Natural killer cell (primary cell): ENCODE data around the gene TMEM87A. TPM values are rescaled to one million over a fixed set of nuclear protein-coding genes. Genes with fewer than 3 reads are reported as not detected.
"Not testable (repeated sequence)": the region's sequence is repeated elsewhere in the genome, so short reads cannot be mapped to it uniquely, and the experiment has no call there.

Experiments used
- ATAC-seq, 3 donors: fragments of 150-1000 bp in 2 of 3; fragments of 200-7000 bp in 1 of 3; cut with Tn5 transposase; 1 replicate in 1 of 3; 2 replicates in 2 of 3; pipeline ENCODE4 v1.10.0; 2021; ENCODE audit warnings: mild to moderate bottlenecking in 2 of 3, moderate library complexity in 2 of 3
- DNase-seq, 2 donors: peaks; one replicate each; pipeline versions ENCODE4 v3.0.0 to v3.0.0-alpha.2; 2013 to 2021; ENCODE audit warnings: mixed read lengths in 1 of 2
- H3K27ac ChIP-seq: one replicate; pipeline ENCODE4 v1.5.1; 2013; ENCODE audit warnings: mild to moderate bottlenecking, low read length
- H3K27me3 ChIP-seq: one replicate; pipeline ENCODE4 v1.6.1; 2013; ENCODE audit warnings: low read length; ENCODE audit not compliant: control insufficient read depth, insufficient read depth
- H3K36me3 ChIP-seq: one replicate; pipeline ENCODE4 v1.6.1; 2013; ENCODE audit warnings: low read length; ENCODE audit not compliant: control insufficient read depth, insufficient read depth
- H3K4me1 ChIP-seq: one replicate; pipeline ENCODE4 v1.6.1; 2013; ENCODE audit warnings: low read length; ENCODE audit not compliant: control insufficient read depth, insufficient read depth
- H3K4me3 ChIP-seq: one replicate; pipeline ENCODE4 v1.5.1; 2013; ENCODE audit warnings: low read length
- H3K9me3 ChIP-seq: one replicate; pipeline ENCODE4 v1.6.1; 2013; ENCODE audit warnings: low read length; ENCODE audit not compliant: control insufficient read depth, insufficient read depth
- H3K27ac Mint-ChIP-seq, 2 donors: one replicate each; pipeline ENCODE4 v1.8.0; 2022; ENCODE audit warnings: mild to moderate bottlenecking in 2 of 2, mixed read lengths in 2 of 2, moderate library complexity in 1 of 2
- H3K27me3 Mint-ChIP-seq, 2 donors: one replicate each; pipeline ENCODE4 v1.8.0; 2022; ENCODE audit warnings: low read depth in 2 of 2, mixed read lengths in 2 of 2
- H3K36me3 Mint-ChIP-seq: one replicate; pipeline ENCODE4 v1.8.0; 2022; ENCODE audit warnings: mixed read lengths
- H3K4me1 Mint-ChIP-seq, 2 donors: one replicate each; pipeline ENCODE4 v1.8.0; 2022; ENCODE audit warnings: mixed read lengths in 2 of 2
- H3K4me3 Mint-ChIP-seq: one replicate; pipeline ENCODE4 v1.8.0; 2022; ENCODE audit warnings: mild to moderate bottlenecking, moderate library complexity, mixed read lengths
- H3K9me3 Mint-ChIP-seq, 2 donors: one replicate each; pipeline ENCODE4 v1.8.0; 2022; ENCODE audit warnings: mixed read lengths in 2 of 2
- CTCF ChIP-seq: fragments of 200-600 bp; IDR thresholded peaks from one replicate; pipeline ENCODE4 v1.8.0; 2022; ENCODE audit warnings: antibody characterized with exemption
- WGBS: methylation state at CpG from one replicate; pipeline ENCODE4 v1.1.7; 2013; ENCODE audit warnings: missing lambda C conversion rate; ENCODE audit not compliant: insufficient coverage; 5-methylcytosine and 5-hydroxymethylcytosine counted together
- intact Hi-C: fragments of 100-400 bp; cut with micrococcal nuclease; formaldehyde crosslinking; loops from one replicate; pipeline ENCODE4 v1.14.2; 2022
- total RNA-seq, 4 donors: library from RNA; stranded (reverse); fragments of 120-200 nt in 1 of 4; gene quantifications; one replicate each; pipeline versions ENCODE4 v1.2.3 to v1.2.4, GENCODE V29; 2013 to 2022

TMEM87A gene
- 10 to 100 TPM; 70.8 to 76.4 (median 73.7) TPM for total RNA-seq
- 69.2 TPM for total RNA-seq (2013)

DNA sequence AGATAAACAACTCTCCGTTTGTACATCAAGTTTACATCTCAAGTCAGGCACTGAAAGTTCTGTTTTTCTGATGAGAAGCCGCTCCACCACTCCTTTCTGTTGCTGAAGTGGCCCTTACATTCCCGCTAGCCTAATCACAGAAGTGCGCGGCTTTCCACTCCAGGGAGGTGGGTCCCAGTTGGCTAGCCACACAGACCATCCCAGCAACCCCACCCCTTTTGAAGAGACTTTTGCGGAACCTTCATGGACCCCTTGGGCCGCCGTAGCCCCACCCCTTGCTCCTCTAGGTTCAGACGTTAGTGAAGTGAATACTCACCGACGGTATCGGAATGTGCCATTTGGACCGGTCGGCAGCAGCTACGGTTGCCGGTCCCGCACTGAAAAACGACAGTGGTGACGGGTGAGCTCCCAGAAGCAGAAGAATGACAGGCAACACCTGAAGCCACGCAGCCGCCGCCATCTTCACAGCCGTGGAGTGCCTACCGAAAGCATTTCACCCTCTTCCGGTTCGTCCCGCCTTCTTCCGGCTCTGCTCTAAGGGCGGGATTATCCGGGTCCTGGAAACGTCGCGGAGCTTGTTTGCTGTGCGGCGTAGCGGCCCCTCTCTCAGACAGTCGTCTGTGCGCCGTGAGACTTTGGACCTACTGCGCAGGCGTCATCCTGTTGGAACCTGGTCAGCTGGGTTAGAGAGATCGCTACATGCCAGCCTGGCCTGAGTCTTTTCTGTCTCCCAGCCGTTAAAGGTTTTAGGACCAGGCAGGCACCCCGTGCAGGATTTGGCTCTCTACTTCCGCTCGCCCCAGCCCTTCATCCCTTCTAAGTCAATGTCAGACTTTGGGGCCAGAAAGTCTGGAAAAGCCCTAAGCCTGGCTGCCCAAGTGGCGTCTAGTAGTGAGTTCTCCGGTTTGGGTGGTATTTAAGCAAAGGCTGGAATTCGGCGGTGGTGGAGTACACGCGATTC lies at the start of gene TMEM87A, which contains the start of gene GANC:
Gene TMEM87A (minus strand): TSS at position 495 of the 961 bp plus-strand sequence. CDS start 35 bp downstream, at position 460.
Gene GANC (plus strand): TSS at position 263 of the 961 bp plus-strand sequence. CDS start 1,281 bp downstream, outside the sequence.
- Histone ChIP-seq H3K4me3 (peak within 1 kb of the TSS; percentile 96), H3K36me3 (peaks cover 3% of the 10 kb centered on the region), H3K4me1 (peaks cover 13% of the 10 kb centered on the region), H3K27me3 (no peaks in the 10 kb centered on the region), H3K27ac (peak within 1 kb of the TSS; percentile 92), H3K9me3 (no peaks in the 10 kb centered on the region)
- Mint-ChIP-seq H3K27me3 (no peaks in the 10 kb centered on the region), H3K9me3 (no peaks in the 10 kb centered on the region), H3K36me3 (no peaks in the 10 kb centered on the region), H3K4me3 (peak within 1 kb of the TSS; percentile 91), H3K4me1 (peaks cover 49 to 57% of the 10 kb centered on the region in 2 donors), H3K27ac (peak within 1 kb of the TSS; percentile 95 to 99)
- WGBS: under 1% methylated on average over 52 of the region's 52 CpGs
- no peak for TF ChIP-seq CTCF
- intact Hi-C loops: loop anchor here (1.0 to 5.0 kb wide), 3 partner anchors 65 to 218 kb away; partner anchors contain the start of genes VPS39 and ZNF106
- ATAC-seq: peak; percentile 93 to 98 (median 94)
- DNase-seq: peak; percentile 90 to 99

GRCh38 chr15:42319206-42319605 lies 46.0 kb upstream of the TMEM87A start:
- Mint-ChIP-seq H3K9me3 (no peaks in the 10 kb centered on the region), H3K36me3 (no peaks in the 10 kb centered on the region), H3K27me3 (no peaks in the 10 kb centered on the region), H3K4me3 (no peak overlapping the region), H3K27ac (no peak overlapping the region), H3K4me1 (no peaks in the 10 kb centered on the region)
- Histone ChIP-seq H3K9me3 (no peaks in the 10 kb centered on the region), H3K27ac (no peak overlapping the region), H3K4me3 (no peak overlapping the region), H3K36me3 (peaks cover 11% of the 10 kb centered on the region), H3K27me3 (no peaks in the 10 kb centered on the region), H3K4me1 (no peaks in the 10 kb centered on the region)
- 96% methylated on average over 2 of the region's 2 CpGs for WGBS
- no peak for ATAC-seq
- intact Hi-C loops: no loop called here
- TF ChIP-seq CTCF: no peak
- no peak for DNase-seq

DNA sequence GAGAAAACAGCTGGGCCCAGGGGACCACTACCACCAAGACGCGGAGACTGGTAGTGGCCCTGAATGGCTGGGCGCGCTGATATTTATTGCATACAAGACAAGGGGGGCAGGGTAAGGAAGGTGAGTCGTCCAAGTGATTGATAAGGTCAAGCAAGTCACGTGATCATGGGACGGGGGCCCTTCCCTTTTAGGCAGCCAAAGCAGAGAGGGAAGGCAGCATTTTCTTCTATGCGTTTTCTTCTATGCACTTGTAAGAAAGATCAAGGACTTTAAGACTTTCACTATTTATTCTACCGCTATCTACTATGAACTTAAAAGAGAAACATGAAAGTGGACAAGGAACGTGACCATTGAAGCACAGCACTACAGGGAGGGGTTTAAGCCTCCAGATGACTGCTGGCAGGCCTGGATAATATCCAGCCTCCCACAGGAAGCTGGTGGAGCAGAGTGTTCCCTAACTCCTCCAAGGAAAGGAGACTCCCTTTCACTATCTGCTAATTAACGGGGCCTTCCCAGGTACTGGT lies 43.1 kb upstream of the TMEM87A start:
- intact Hi-C loops, H3K36me3 Mint-ChIP-seq, H3K4me3 Mint-ChIP-seq, H3K9me3 ChIP-seq, H3K27ac Mint-ChIP-seq, H3K27me3 Mint-ChIP-seq, DNase-seq, H3K27ac ChIP-seq, H3K4me1 Mint-ChIP-seq, H3K4me1 ChIP-seq, H3K36me3 ChIP-seq, H3K9me3 Mint-ChIP-seq, H3K27me3 ChIP-seq, H3K4me3 ChIP-seq, ATAC-seq: not testable (repeated sequence)
- WGBS: 76% methylated on average over 11 of the region's 11 CpGs

GRCh38 chr15:42315521-42315920 lies 42.3 kb upstream of the TMEM87A start:
- no peaks in the 10 kb centered on the region for H3K27me3 Mint-ChIP-seq
- no peaks in the 10 kb centered on the region for H3K9me3 Mint-ChIP-seq
- peaks cover 9% of the 10 kb centered on the region for H3K36me3 Mint-ChIP-seq
- no peaks in the 10 kb centered on the region for H3K9me3 ChIP-seq
- H3K27ac ChIP-seq: no peak overlapping the region
- H3K27me3 ChIP-seq: no peaks in the 10 kb centered on the region
- ATAC-seq (no peak), DNase-seq (no peak)
- no peaks in the 10 kb centered on the region for H3K4me1 Mint-ChIP-seq
- no peaks in the 10 kb centered on the region for H3K4me1 ChIP-seq
- intact Hi-C loops: no loop called here
- H3K4me3 Mint-ChIP-seq: no peak overlapping the region
- peaks cover 12% of the 10 kb centered on the region for H3K36me3 ChIP-seq
- no peak overlapping the region for H3K4me3 ChIP-seq
- H3K27ac Mint-ChIP-seq: no peak overlapping the region
- TF ChIP-seq CTCF: no peak
- no CpG with 5 or more reads among the region's 1 CpG for WGBS
